Mesendoderm (in vitro differentiated cells): Measurements from ENCODE around the gene LRRC7.

ENCODE experiments used
- DNase-seq: peaks from one replicate; pipeline ENCODE4 v3.0.0; 2013
- H2AK5ac ChIP-seq: 2 replicates; pipeline ENCODE4 v1.6.1; 2013; ENCODE audit warnings: low read length, inconsistent platforms
- H2BK120ac ChIP-seq: 2 replicates; pipeline ENCODE4 v1.6.1; 2013; ENCODE audit warnings: low read depth, mild to moderate bottlenecking, low read length, moderate library complexity, mixed read lengths
- H2BK15ac ChIP-seq: replicated peaks from 2 replicates; pipeline ENCODE4 v1.6.1; 2013; ENCODE audit warnings: low read depth, mild to moderate bottlenecking, moderate library complexity
- H2BK5ac ChIP-seq: 2 replicates; pipeline ENCODE4 v1.6.1; 2013; ENCODE audit warnings: low read length, inconsistent platforms
- H3K18ac ChIP-seq: 2 replicates; pipeline ENCODE4 v1.6.1; 2013; ENCODE audit warnings: mild to moderate bottlenecking, low read length, mixed read lengths
- H3K23ac ChIP-seq: one replicate; pipeline ENCODE4 v1.6.1; 2013; ENCODE audit warnings: low read length
- H3K27ac ChIP-seq: 2 replicates; pipeline ENCODE4 v1.5.1; 2013; ENCODE audit warnings: low read depth, mild to moderate bottlenecking, inconsistent platforms, low read length, moderate library complexity
- H3K27me3 ChIP-seq: 2 replicates; pipeline ENCODE4 v1.6.1; 2013; ENCODE audit warnings: low read length, control low read depth, mild to moderate bottlenecking, inconsistent platforms; ENCODE audit not compliant: insufficient read depth, poor library complexity
- H3K36me3 ChIP-seq: 2 replicates; pipeline ENCODE4 v1.6.1; 2013; ENCODE audit warnings: low read length, inconsistent platforms; ENCODE audit not compliant: control insufficient read depth, insufficient read depth
- H3K4ac ChIP-seq: one replicate; pipeline ENCODE4 v1.6.1; 2013; ENCODE audit warnings: low read depth, mild to moderate bottlenecking, low read length, moderate library complexity
- H3K4me1 ChIP-seq: 2 replicates; pipeline ENCODE4 v1.6.1; 2013; ENCODE audit warnings: low read depth, low read length, inconsistent platforms; ENCODE audit not compliant: control insufficient read depth
- H3K4me2 ChIP-seq: 2 replicates; pipeline ENCODE4 v1.6.1; 2013; ENCODE audit warnings: low read length
- H3K4me3 ChIP-seq: 2 replicates; pipeline ENCODE4 v1.5.1; 2013; ENCODE audit warnings: mild to moderate bottlenecking, low read length
- H3K56ac ChIP-seq: one replicate; pipeline ENCODE4 v1.6.1; 2013; ENCODE audit warnings: low read length
- H3K79me1 ChIP-seq: 2 replicates; pipeline ENCODE4 v1.6.1; 2013; ENCODE audit warnings: low read length, inconsistent platforms
- H3K79me2 ChIP-seq: 2 replicates; pipeline ENCODE4 v1.6.1; 2013; ENCODE audit warnings: mild to moderate bottlenecking, low read length; ENCODE audit not compliant: control insufficient read depth, insufficient read depth
- H3K9ac ChIP-seq: 2 replicates; pipeline ENCODE4 v1.6.1; 2013; ENCODE audit warnings: low read length, inconsistent platforms
- H4K5ac ChIP-seq: one replicate; pipeline ENCODE4 v1.6.1; 2013; ENCODE audit warnings: low read length
- H4K8ac ChIP-seq: one replicate; pipeline ENCODE4 v1.6.1; 2013; ENCODE audit warnings: low read depth, mild to moderate bottlenecking, control low read depth, low read length, moderate library complexity
- WGBS: extraction: QIAGEN DNeasy Blood & Tissue Kit; methylation state at CpG from one replicate; pipeline ENCODE4 v1.1.7; 2013; ENCODE audit warnings: low lambda C conversion rate, missing lambda C conversion rate; ENCODE audit not compliant: insufficient coverage; ENCODE audit errors: extremely low coverage; 5-methylcytosine and 5-hydroxymethylcytosine counted together

The LRRC7 gene

DNA sequence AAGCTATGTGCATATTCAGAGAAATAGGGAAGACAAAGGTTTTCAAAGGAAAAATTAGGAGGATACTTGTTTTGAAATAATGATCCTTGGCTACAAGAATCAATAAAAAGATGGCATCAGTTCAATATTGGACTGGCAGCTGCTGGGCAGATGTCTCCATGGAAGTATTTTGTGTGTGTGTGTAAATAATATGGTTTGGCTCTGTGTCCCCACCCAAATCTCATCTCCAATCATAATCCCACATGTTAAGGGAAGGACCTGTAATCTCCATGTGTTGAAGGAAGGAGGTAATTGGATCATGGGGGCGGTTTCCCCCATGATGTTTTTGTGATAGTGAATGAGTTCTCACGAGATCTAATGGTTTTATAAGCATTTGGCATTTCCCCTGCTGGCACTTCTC is 40.4 kb upstream of the LRRC7 start:
- Histone ChIP-seq H2BK120ac (no peak overlapping the region), H3K23ac (no peak overlapping the region), H2BK15ac (no peak overlapping the region), H3K56ac (no peak overlapping the region), H2BK5ac (no peak overlapping the region), H2AK5ac (no peak overlapping the region), H3K79me2 (no peaks in the 10 kb centered on the region), H4K8ac (no peak overlapping the region), H3K79me1 (no peaks in the 10 kb centered on the region), H4K5ac (no peak overlapping the region), H3K18ac (no peak overlapping the region), H3K36me3 (no peaks in the 10 kb centered on the region), H3K4me3 (no peak overlapping the region), H3K4ac (no peak overlapping the region), H3K4me2 (no peak overlapping the region), H3K27ac (no peak overlapping the region), H3K9ac (no peak overlapping the region), H3K27me3 (no peaks in the 10 kb centered on the region), H3K4me1 (no peaks in the 10 kb centered on the region)
- DNase-seq, result no peak
- WGBS, result no CpG with 5 or more reads among the region's 2 CpGs

DNA sequence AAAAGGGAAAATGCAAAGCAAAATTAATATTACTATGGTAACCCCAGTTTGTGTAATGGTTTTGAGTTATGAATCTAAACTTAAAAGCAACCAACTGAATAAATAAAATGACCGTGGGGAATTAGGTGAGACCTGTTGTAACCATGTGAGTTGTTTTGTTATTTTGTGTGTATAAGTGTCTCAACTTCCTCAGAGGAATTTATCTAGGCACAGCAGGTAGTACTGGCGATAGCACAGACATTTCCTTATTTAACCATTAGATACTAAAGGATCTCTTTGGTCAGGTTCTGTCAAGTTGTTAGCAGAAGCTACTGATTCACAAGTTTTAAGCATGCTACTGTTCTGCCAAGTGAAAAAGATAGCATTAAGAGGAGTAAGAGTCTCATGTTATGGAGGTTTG is 39.3 kb upstream of the LRRC7 start:
- H3K36me3 ChIP-seq, result no peaks in the 10 kb centered on the region
- H3K18ac ChIP-seq, result no peak overlapping the region
- H3K4ac ChIP-seq, result no peak overlapping the region
- no peak overlapping the region for H2BK15ac ChIP-seq
- H2AK5ac ChIP-seq, result no peak overlapping the region
- no peak overlapping the region for H2BK120ac ChIP-seq
- H3K27ac ChIP-seq, result no peak overlapping the region
- no CpG with 5 or more reads among the region's 2 CpGs for WGBS
- H3K56ac ChIP-seq, result no peak overlapping the region
- no peaks in the 10 kb centered on the region for H3K4me1 ChIP-seq
- H4K5ac ChIP-seq, result no peak overlapping the region
- H2BK5ac ChIP-seq, result no peak overlapping the region
- H3K4me3 ChIP-seq, result no peak overlapping the region
- H3K23ac ChIP-seq, result no peak overlapping the region
- no peak overlapping the region for H4K8ac ChIP-seq
- DNase-seq, result peak; percentile 20
- H3K9ac ChIP-seq, result no peak overlapping the region
- no peaks in the 10 kb centered on the region for H3K27me3 ChIP-seq
- no peaks in the 10 kb centered on the region for H3K79me2 ChIP-seq
- no peaks in the 10 kb centered on the region for H3K79me1 ChIP-seq
- H3K4me2 ChIP-seq, result no peak overlapping the region

DNA sequence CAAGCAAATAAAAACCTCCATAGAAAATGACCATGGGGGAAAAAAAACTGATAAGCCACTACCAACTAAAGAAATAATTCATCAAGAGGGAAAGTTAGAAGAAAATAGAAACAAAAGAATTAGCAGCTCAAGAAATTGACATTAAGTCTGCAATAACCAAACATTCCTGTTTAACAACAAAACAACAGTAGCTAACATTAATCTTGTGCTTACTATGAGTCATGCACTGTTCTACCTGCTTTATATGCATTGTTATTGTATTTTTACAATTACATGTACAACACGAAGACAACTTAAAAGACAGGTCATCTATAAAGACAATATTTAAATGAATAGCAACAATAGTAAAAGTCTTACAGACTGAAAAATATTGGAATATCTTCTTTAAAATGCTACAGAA is 34.4 kb upstream of the LRRC7 start:
- no peak overlapping the region for H3K18ac ChIP-seq
- H3K4me2 ChIP-seq, result no peak overlapping the region
- H2BK5ac ChIP-seq, result no peak overlapping the region
- H4K5ac ChIP-seq, result no peak overlapping the region
- no peak overlapping the region for H3K23ac ChIP-seq
- no peaks in the 10 kb centered on the region for H3K79me2 ChIP-seq
- no peak overlapping the region for H3K4me3 ChIP-seq
- no peaks in the 10 kb centered on the region for H3K79me1 ChIP-seq
- no peaks in the 10 kb centered on the region for H3K36me3 ChIP-seq
- H2AK5ac ChIP-seq, result no peak overlapping the region
- H2BK15ac ChIP-seq, result no peak overlapping the region
- H4K8ac ChIP-seq, result no peak overlapping the region
- H3K56ac ChIP-seq, result no peak overlapping the region
- H3K27ac ChIP-seq, result no peak overlapping the region
- DNase-seq, result no peak
- H3K4me1 ChIP-seq, result no peaks in the 10 kb centered on the region
- no peak overlapping the region for H3K4ac ChIP-seq
- H2BK120ac ChIP-seq, result no peak overlapping the region
- no CpG with 5 or more reads among the region's 1 CpG for WGBS
- no peaks in the 10 kb centered on the region for H3K27me3 ChIP-seq
- H3K9ac ChIP-seq, result no peak overlapping the region

DNA sequence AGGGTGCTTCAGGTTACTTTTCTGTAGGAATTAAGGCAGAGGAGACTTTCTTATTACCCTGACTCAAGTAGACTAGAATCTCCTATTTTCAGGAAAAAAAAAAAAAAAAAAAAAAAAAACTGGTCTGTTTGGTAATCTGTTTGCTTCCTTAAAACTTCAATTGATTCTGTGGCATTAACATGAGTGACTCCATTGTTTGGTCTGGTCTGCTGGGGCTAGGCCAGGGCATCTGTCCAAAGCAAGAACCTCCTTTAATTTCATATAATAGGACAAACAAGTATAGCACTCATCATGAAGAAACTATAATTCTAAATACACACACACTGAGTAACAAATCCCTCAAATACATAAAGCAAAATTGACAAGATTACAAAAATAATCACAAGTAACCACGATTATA is 32.9 kb upstream of the LRRC7 start:
- no peak overlapping the region for H3K27ac ChIP-seq
- no peak overlapping the region for H4K8ac ChIP-seq
- no peak overlapping the region for H3K9ac ChIP-seq
- H3K4ac ChIP-seq, result no peak overlapping the region
- no peak overlapping the region for H3K23ac ChIP-seq
- no peaks in the 10 kb centered on the region for H3K27me3 ChIP-seq
- no peak overlapping the region for H2BK120ac ChIP-seq
- H2AK5ac ChIP-seq, result no peak overlapping the region
- H3K56ac ChIP-seq, result no peak overlapping the region
- no CpG with 5 or more reads among the region's 1 CpG for WGBS
- no peak overlapping the region for H2BK15ac ChIP-seq
- H3K4me2 ChIP-seq, result no peak overlapping the region
- no peak overlapping the region for H2BK5ac ChIP-seq
- H3K4me3 ChIP-seq, result no peak overlapping the region
- no peak overlapping the region for H3K18ac ChIP-seq
- no peaks in the 10 kb centered on the region for H3K36me3 ChIP-seq
- H4K5ac ChIP-seq, result no peak overlapping the region
- DNase-seq, result no peak
- no peaks in the 10 kb centered on the region for H3K79me1 ChIP-seq
- no peaks in the 10 kb centered on the region for H3K4me1 ChIP-seq
- H3K79me2 ChIP-seq, result no peaks in the 10 kb centered on the region

DNA sequence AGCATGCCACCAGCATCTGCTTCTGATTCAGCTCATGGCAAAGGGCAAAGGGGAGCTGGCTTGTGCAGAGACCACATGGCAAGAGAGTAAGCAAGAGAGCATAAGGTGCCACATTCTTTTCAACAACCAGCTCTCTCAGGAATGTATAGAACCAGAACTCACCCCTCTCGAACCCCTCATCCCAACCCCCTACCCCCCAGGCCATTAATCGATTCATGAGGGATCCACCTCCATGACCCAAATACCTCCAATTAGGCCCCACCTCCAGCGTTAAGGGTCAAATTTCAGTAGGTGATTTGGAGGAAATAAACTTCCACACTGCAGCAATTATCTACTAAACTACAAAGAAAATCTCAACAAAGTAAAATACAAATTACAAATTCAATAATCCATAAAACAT is 32.2 kb upstream of the LRRC7 start:
- no peak overlapping the region for H4K8ac ChIP-seq
- no peaks in the 10 kb centered on the region for H3K4me1 ChIP-seq
- no peak overlapping the region for H2AK5ac ChIP-seq
- H3K56ac ChIP-seq, result no peak overlapping the region
- H3K9ac ChIP-seq, result no peak overlapping the region
- no peak overlapping the region for H2BK120ac ChIP-seq
- no peak overlapping the region for H3K18ac ChIP-seq
- DNase-seq, result peak; percentile 42
- WGBS, result no CpG with 5 or more reads among the region's 3 CpGs
- H3K27ac ChIP-seq, result no peak overlapping the region
- no peak overlapping the region for H3K4me2 ChIP-seq
- no peaks in the 10 kb centered on the region for H3K36me3 ChIP-seq
- no peak overlapping the region for H3K4me3 ChIP-seq
- H3K79me1 ChIP-seq, result no peaks in the 10 kb centered on the region
- H2BK15ac ChIP-seq, result no peak overlapping the region
- no peak overlapping the region for H2BK5ac ChIP-seq
- H3K23ac ChIP-seq, result no peak overlapping the region
- no peak overlapping the region for H4K5ac ChIP-seq
- H3K79me2 ChIP-seq, result no peaks in the 10 kb centered on the region
- no peaks in the 10 kb centered on the region for H3K27me3 ChIP-seq
- H3K4ac ChIP-seq, result no peak overlapping the region

GRCh38 chr1:69540052-69540451 is 27.7 kb upstream of the LRRC7 start:
- no peak for DNase-seq
- Histone ChIP-seq H4K8ac (no peak overlapping the region), H3K79me2 (no peaks in the 10 kb centered on the region), H3K27ac (no peak overlapping the region), H3K4me2 (no peak overlapping the region), H3K56ac (no peak overlapping the region), H4K5ac (no peak overlapping the region), H3K4ac (no peak overlapping the region), H3K4me1 (no peaks in the 10 kb centered on the region), H3K23ac (no peak overlapping the region), H2BK120ac (no peak overlapping the region), H3K27me3 (no peaks in the 10 kb centered on the region), H3K36me3 (no peaks in the 10 kb centered on the region), H2BK15ac (no peak overlapping the region), H2AK5ac (no peak overlapping the region), H3K9ac (no peak overlapping the region), H3K79me1 (no peaks in the 10 kb centered on the region), H3K4me3 (no peak overlapping the region), H3K18ac (no peak overlapping the region), H2BK5ac (no peak overlapping the region)
- WGBS, result no CpG with 5 or more reads among the region's 6 CpGs
